ENCODE data around the gene CSK.

DNA sequence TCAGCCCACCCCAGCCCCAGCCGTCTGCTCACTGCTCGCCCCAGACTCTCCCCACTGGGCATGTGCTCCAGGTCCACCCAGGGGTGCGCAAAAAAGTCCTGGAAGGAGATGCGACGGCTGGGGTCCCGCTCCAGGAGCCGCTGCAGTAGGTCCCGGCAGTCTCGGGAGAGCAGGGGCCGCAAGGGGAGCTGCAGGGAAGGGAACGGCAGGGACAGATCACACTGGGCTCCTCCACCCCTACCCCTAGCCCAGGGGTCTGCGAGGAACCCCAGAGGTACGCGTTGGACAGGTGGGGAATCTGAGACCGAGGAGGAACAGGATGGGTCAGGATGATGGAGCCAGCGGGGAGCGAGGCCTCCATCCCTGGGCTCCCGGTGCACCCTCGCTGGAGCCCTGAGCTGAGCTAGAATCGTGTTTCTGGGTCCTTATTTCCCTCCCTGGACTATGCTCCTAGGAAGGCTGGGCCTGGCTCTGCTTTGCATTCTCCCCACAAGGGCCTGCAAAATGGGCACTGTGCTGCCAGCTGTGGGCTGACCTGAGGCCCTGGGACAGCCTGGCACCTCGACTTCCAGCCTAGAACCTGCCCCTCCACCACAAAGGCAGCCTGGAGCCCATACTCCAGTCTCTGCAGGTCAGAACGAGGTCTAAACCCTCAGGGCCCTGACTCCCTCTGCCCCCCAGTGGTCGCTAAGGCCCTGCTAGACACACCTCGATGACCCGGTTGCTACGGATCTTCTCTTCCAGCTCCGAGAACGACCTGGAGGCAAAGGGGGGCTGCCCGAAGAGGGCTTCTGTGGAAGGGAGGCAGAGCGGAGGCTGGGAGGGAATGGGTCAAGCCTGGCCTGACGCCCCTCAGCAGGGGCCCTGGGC lies 57.9 kb downstream of the CSK start:
- TF ChIP-seq POLR2A (IDR thresholded peaks at IDR 0.05) = no peak
- TF ChIP-seq, protein P1, sequence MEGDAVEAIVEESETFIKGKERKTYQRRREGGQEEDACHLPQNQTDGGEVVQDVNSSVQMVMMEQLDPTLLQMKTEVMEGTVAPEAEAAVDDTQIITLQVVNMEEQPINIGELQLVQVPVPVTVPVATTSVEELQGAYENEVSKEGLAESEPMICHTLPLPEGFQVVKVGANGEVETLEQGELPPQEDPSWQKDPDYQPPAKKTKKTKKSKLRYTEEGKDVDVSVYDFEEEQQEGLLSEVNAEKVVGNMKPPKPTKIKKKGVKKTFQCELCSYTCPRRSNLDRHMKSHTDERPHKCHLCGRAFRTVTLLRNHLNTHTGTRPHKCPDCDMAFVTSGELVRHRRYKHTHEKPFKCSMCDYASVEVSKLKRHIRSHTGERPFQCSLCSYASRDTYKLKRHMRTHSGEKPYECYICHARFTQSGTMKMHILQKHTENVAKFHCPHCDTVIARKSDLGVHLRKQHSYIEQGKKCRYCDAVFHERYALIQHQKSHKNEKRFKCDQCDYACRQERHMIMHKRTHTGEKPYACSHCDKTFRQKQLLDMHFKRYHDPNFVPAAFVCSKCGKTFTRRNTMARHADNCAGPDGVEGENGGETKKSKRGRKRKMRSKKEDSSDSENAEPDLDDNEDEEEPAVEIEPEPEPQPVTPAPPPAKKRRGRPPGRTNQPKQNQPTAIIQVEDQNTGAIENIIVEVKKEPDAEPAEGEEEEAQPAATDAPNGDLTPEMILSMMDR (IDR thresholded peaks at IDR 0.05) = no peak
